Breast epithelium (tissue), 4 donors: ENCODE data around the gene ZBTB44. TPM values are rescaled to one million over a fixed set of nuclear protein-coding genes. Genes with fewer than 3 reads are reported as not detected.
"Not testable (repeated sequence)": the region's sequence is repeated elsewhere in the genome, so short reads cannot be mapped to it uniquely, and the experiment has no call there.

Experiments
- DNase-seq, 2 donors: peaks; one replicate each; pipeline ENCODE4 v3.0.0-alpha.2; 2019; ENCODE audit warnings: low spot score in 2 of 2
- H3K27ac ChIP-seq, 2 donors: fragments of 200-600 bp; sonication (generic) in 1 of 2; one replicate each; pipeline ENCODE4 v1.5.1; 2016 to 2019; ENCODE audit warnings: mild to moderate bottlenecking in 1 of 2
- H3K27me3 ChIP-seq, 2 donors: fragments of 200-600 bp; sonication (generic) in 1 of 2; one replicate each; pipeline versions ENCODE4 v1.5.1 to v1.6.0; 2017 to 2019; ENCODE audit warnings: control low read depth in 1 of 2, mild to moderate bottlenecking in 1 of 2
- H3K36me3 ChIP-seq: fragments of 200-600 bp; one replicate; pipeline ENCODE4 v1.5.1; 2019
- H3K4me1 ChIP-seq, 2 donors: fragments of 200-600 bp; sonication (generic); one replicate each; pipeline ENCODE4 v1.5.1; 2016 to 2019; ENCODE audit warnings: control low read depth in 1 of 2
- H3K4me3 ChIP-seq, 3 donors: fragments of 200-600 bp; sonication (generic); 1 replicate in 2 of 3; 2 replicates in 1 of 3; pipeline ENCODE4 v1.5.1; 2016 to 2019; ENCODE audit warnings: mild to moderate bottlenecking in 3 of 3, moderate library complexity in 2 of 3
- H3K9me3 ChIP-seq, 2 donors: fragments of 200-600 bp; sonication (generic) in 1 of 2; one replicate each; pipeline ENCODE4 v1.5.1; 2016 to 2019; ENCODE audit warnings: control low read depth in 1 of 2
- CTCF ChIP-seq, 3 donors: fragments of 450-650 bp; IDR thresholded peaks; one replicate each; pipeline ENCODE4 v1.5.1; 2016 to 2017; ENCODE audit warnings: antibody characterized with exemption in 3 of 3, mild to moderate bottlenecking in 3 of 3, moderate library complexity in 3 of 3
- POLR2A ChIP-seq: fragments of 450-650 bp; IDR thresholded peaks from one replicate; pipeline ENCODE4 v1.6.1; 2016; ENCODE audit warnings: antibody characterized with exemption, mild to moderate bottlenecking, moderate library complexity
- POLR2AphosphoS5 ChIP-seq, 3 donors: sonication (generic); formaldehyde crosslinking; IDR thresholded peaks; one replicate each; pipeline ENCODE4 v1.6.1; 2017; ENCODE audit warnings: antibody characterized with exemption in 3 of 3
- intact Hi-C: fragments of 100-400 bp; cut with DNase I; formaldehyde crosslinking; loops from one replicate; pipeline ENCODE4 v1.15.1; 2023; ENCODE audit warnings: low total_unique reads
- total RNA-seq, 3 donors: library from RNA; depleted of rRNA; stranded (reverse); fragments of >200 nt; gene quantifications; one replicate each; pipeline ENCODE4 v1.1.0, GENCODE V29; 2016

Gene ZBTB44
- total RNA-seq, 3 donors from 2014 or later = 73.8 to 111 (median 107) TPM

DNA sequence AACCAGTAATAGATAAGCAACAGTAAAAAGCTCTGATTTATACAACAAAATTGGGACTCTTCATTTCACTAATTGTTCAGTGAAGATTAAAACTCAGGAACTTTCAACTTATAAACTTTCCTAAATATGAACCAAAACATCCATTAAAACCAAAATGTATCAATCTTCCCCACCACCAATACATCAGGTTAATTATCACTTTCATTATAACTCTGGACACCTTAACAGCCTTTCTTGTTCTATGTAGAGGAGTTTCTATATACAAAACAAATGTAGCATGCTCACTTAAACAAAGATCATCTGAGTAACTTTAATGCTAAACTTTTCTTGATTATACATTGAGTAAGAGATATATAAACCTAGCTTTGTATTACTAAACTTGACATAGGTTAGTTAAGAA lies 80.4 kb downstream of the ZBTB44 start:
- no peak for DNase-seq
- Histone ChIP-seq H3K27ac (no peak overlapping the region), H3K36me3 (peaks cover 5% of the 10 kb centered on the region), H3K27me3 (no peaks in the 10 kb centered on the region), H3K4me1 (no peaks in the 10 kb centered on the region), H3K4me3 (no peak overlapping the region), H3K9me3 (no peaks in the 10 kb centered on the region)
- intact Hi-C loops = no loop called here
- TF ChIP-seq POLR2A (no peak), POLR2AphosphoS5 (IDR thresholded peaks at IDR 0.05) (no peak), CTCF (IDR thresholded peaks at IDR 0.05) (no peak)

DNA sequence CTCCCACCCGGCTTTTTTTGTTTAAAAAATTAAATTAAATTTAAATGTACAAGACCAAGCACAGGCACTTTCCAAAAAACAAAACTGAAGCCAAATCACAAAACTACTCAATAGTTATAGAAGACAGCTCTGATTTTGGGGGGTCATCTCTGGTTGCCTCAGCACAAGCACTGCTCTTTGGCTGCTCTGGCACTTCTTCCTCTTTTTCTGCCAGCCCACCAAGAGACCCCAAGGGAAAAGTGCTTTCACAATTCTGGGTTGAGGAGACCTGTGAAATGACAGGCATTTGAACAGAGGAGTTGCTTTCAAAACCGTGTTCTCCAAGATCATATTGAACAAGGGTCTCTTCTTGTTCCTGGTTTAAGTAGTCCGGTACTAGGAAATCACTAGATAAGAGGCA lies 80.8 kb downstream of the ZBTB44 start:
- intact Hi-C loops, H3K9me3 ChIP-seq, H3K36me3 ChIP-seq, H3K4me1 ChIP-seq, H3K27me3 ChIP-seq, H3K27ac ChIP-seq, H3K4me3 ChIP-seq, DNase-seq: not testable (repeated sequence)

DNA sequence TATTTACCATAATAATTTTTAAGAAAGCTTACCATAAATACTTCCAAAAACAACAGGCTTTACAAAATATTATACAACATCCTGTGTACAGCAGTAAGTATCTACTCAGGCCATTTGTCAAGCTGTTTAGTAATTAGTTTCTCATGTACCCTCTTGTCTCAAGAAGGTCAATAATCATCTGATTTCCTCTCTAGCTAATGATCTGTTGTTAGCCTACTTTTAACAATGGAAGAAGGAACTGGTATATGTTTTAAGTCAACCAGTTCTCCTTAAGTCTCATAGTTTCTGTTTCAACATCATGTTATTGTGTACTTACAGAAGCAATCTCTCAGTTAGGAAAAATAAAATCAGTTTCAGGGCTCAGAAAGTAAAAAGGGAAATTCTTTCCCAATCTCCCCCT lies 81.2 kb downstream of the ZBTB44 start:
- H3K4me3 ChIP-seq, H3K27me3 ChIP-seq, H3K4me1 ChIP-seq, DNase-seq, intact Hi-C loops, H3K9me3 ChIP-seq, H3K27ac ChIP-seq, H3K36me3 ChIP-seq: not testable (repeated sequence)

- H3K4me1 ChIP-seq = no peaks in the 10 kb centered on the region
- H3K27me3 ChIP-seq = no peaks in the 10 kb centered on the region
- H3K9me3 ChIP-seq = no peaks in the 10 kb centered on the region
- no peak overlapping the region for H3K4me3 ChIP-seq
- no peak for DNase-seq
- no peak overlapping the region for H3K27ac ChIP-seq
- no peaks in the 10 kb centered on the region for H3K36me3 ChIP-seq
- no peak for TF ChIP-seq CTCF (IDR thresholded peaks at IDR 0.05)
- no peak for TF ChIP-seq POLR2AphosphoS5 (IDR thresholded peaks at IDR 0.05)
- TF ChIP-seq POLR2A = no peak
- intact Hi-C loops = no loop called here
Measured at GRCh38 chr11:130227373-130227772, 87.3 kb downstream of the ZBTB44 start.

DNA sequence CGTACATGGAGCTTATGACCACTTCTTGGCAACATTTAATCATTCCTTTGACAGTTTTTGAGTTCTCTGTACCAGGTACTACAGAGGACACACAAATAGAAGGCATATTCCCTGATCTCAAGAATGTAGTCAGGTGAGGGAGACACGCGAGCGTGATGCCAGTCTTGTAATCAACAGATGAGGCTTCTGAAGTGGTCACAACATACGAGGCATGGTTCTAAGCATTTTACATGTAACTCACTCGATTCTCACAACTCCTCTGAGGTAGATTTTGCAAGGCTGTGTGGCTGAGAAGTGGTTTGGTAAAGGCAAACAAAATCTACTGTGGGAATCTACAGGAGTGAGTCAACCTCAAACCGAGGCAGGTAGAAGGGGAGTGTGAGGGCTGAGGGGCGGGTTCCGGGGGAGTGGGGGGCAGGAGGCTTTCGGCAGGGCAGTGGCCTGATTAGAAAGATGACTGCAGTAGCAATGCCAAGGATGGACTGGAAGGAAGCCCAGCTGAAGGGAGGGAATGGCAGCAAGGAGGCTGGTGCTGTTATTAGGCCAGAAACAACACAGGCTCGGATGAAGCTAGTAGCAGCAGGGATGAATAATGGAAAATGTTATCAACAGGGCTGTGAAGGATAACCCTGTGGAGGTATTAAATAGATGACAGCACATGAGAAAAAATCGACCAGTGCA lies 91.3 kb downstream of the ZBTB44 start:
- DNase-seq = no peak
- Histone ChIP-seq H3K4me1 (no peaks in the 10 kb centered on the region), H3K27me3 (no peaks in the 10 kb centered on the region), H3K27ac (no peak overlapping the region), H3K4me3 (no peak overlapping the region), H3K9me3 (no peaks in the 10 kb centered on the region), H3K36me3 (no peaks in the 10 kb centered on the region)
- TF ChIP-seq CTCF (IDR thresholded peaks at IDR 0.05) (no peak), POLR2A (no peak), POLR2AphosphoS5 (IDR thresholded peaks at IDR 0.05) (no peak)
- intact Hi-C loops = no loop called here

- Histone ChIP-seq H3K36me3 (no peaks in the 10 kb centered on the region), H3K4me3 (no peak overlapping the region), H3K27me3 (no peaks in the 10 kb centered on the region), H3K4me1 (no peaks in the 10 kb centered on the region), H3K27ac (no peak overlapping the region), H3K9me3 (no peaks in the 10 kb centered on the region)
- intact Hi-C loops = no loop called here
- DNase-seq = no peak
- TF ChIP-seq POLR2A (no peak), CTCF (IDR thresholded peaks at IDR 0.05) (no peak), POLR2AphosphoS5 (IDR thresholded peaks at IDR 0.05) (no peak)
Measured at GRCh38 chr11:130220311-130221035, 94.2 kb downstream of the ZBTB44 start.
